Activated B cell treated with CpG ODN at 0.5 μM for 24 hours (primary cell): ENCODE data around the gene FARP1. TPM values are rescaled to one million over a fixed set of nuclear protein-coding genes. Genes with fewer than 3 reads are reported as not detected.

ENCODE experiments used
- ATAC-seq: fragments of 200-7000 bp; cut with Tn5 transposase; one replicate; pipeline ENCODE4 v1.10.0; 2021; ENCODE audit warnings: low read depth, mild to moderate bottlenecking, moderate library complexity
- CTCF ChIA-PET: fragments of 350-600 bp; sonication (Branson Sonifier 250); formaldehyde crosslinking; loops from one replicate; lab custom pipeline; 2021; ENCODE audit warnings: antibody characterized with exemption; lab: Charles Lee
- POLR2A ChIA-PET: fragments of 350-600 bp; sonication (Branson Sonifier 250); formaldehyde crosslinking; loops from one replicate; lab custom pipeline; 2021; ENCODE audit warnings: antibody characterized with exemption; lab: Charles Lee
- DNase-seq: peaks from one replicate; pipeline ENCODE4 v3.0.0; 2022
- H3K27ac Mint-ChIP-seq: one replicate; pipeline ENCODE4 v1.8.0; 2020; ENCODE audit warnings: mixed read lengths
- H3K27me3 Mint-ChIP-seq: one replicate; pipeline ENCODE4 v1.8.0; 2021; ENCODE audit warnings: mixed read lengths
- H3K36me3 Mint-ChIP-seq: one replicate; pipeline ENCODE4 v1.8.0; 2021; ENCODE audit warnings: low read depth, mixed read lengths
- H3K4me1 Mint-ChIP-seq: one replicate; pipeline ENCODE4 v1.8.0; 2021; ENCODE audit warnings: mixed read lengths
- H3K4me3 Mint-ChIP-seq: one replicate; pipeline ENCODE4 v1.8.0; 2020; ENCODE audit warnings: mild to moderate bottlenecking, mixed read lengths
- H3K9me3 Mint-ChIP-seq: one replicate; pipeline ENCODE4 v1.8.0; 2020; ENCODE audit warnings: mixed read lengths
- intact Hi-C: fragments of 100-400 bp; cut with micrococcal nuclease; formaldehyde crosslinking; loops from one replicate; pipeline ENCODE4 v1.15.1; 2024
- total RNA-seq: library from RNA; stranded (reverse); gene quantifications from 2 replicates; pipeline ENCODE4 v1.2.3, GENCODE V29; 2022
- TF ChIP-seq, protein P1 (sequence below): fragments of 200-600 bp; IDR thresholded peaks from one replicate; pipeline ENCODE4 v1.8.0; 2022; ENCODE audit warnings: antibody characterized with exemption, mild to moderate bottlenecking

The FARP1 gene
- total RNA-seq, 1 donor from 2014 or later: 2.1 TPM

DNA sequence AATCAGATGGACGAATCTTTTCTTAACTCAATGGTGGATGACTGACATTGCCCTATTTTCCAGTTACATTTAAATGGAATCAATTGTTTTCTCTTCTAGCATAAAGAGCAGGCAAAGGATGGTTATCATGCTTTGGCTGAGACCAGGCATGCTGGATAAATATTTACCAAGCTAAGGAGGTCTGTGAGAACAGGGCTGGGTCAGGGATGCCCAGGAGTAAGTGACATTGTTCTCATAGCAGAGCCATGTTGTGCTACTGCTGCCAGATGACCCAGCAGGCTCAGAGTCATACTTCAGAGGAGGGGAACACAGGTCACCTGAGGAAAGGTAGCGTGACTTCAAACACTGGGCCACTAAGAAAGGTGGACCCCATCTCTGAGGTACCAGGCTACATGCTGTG, 150.2 kb downstream of the FARP1 start:
- no peak overlapping the region for H3K27ac Mint-ChIP-seq
- POLR2A ChIA-PET: no interaction called here
- no peaks in the 10 kb centered on the region for H3K4me1 Mint-ChIP-seq
- ATAC-seq (no peak), DNase-seq (no peak)
- CTCF ChIA-PET: no interaction called here
- TF ChIP-seq, protein P1, sequence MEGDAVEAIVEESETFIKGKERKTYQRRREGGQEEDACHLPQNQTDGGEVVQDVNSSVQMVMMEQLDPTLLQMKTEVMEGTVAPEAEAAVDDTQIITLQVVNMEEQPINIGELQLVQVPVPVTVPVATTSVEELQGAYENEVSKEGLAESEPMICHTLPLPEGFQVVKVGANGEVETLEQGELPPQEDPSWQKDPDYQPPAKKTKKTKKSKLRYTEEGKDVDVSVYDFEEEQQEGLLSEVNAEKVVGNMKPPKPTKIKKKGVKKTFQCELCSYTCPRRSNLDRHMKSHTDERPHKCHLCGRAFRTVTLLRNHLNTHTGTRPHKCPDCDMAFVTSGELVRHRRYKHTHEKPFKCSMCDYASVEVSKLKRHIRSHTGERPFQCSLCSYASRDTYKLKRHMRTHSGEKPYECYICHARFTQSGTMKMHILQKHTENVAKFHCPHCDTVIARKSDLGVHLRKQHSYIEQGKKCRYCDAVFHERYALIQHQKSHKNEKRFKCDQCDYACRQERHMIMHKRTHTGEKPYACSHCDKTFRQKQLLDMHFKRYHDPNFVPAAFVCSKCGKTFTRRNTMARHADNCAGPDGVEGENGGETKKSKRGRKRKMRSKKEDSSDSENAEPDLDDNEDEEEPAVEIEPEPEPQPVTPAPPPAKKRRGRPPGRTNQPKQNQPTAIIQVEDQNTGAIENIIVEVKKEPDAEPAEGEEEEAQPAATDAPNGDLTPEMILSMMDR: no peak
- intact Hi-C loops: no loop called here
- H3K4me3 Mint-ChIP-seq: no peak overlapping the region
- no peaks in the 10 kb centered on the region for H3K36me3 Mint-ChIP-seq
- no peaks in the 10 kb centered on the region for H3K9me3 Mint-ChIP-seq
- H3K27me3 Mint-ChIP-seq: peaks cover 4% of the 10 kb centered on the region

DNA sequence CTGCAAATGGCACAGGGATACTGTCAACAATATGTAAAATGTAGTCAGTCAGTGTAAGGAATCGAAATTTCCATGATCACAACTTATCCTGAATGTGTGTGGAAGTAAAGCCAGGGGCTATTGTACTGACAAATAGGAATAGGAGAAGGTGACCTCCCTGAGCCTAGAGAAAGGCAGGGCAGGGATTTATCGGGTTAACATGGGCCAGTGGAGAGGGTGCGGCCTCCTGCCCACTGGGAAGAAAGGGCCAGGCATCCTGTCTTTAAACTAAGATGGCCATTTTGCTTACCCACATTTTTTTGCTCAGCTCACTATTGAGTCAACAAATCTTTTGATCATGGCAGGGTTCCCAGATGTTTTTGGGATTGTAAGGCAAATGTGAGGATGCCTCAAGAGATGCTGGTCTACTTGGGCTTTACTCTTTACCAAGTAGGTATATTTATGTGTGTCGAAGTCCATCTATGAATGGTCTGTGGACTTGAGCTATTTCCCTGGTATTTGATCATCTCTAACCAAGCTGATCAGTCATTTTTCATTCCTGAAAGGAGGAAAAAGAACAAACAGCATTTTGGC, 150.8 kb downstream of the FARP1 start:
- H3K4me3 Mint-ChIP-seq: no peak overlapping the region

DNA sequence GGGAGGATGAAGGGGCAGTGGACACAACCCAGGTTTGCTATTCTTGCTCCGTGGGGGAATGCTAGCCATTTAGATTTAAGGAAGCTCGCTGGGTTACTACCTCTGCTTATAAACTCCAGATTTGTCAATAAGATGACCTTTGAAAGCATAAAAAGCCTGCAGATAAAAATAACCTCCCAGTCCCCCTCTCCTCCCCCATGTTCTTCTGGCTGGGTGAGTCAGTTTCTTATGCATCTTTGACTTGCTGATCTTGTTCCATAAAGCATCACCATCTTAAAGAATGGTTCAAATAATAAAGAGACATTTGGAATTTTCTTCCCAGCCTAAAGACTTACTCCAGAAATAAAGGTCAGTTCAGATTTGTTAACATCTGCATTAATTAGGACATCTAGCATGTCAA, 152.5 kb downstream of the FARP1 start:
- DNase-seq (no peak), ATAC-seq (no peak)
- Mint-ChIP-seq H3K27me3 (peaks cover 4% of the 10 kb centered on the region), H3K9me3 (no peaks in the 10 kb centered on the region), H3K4me3 (no peak overlapping the region), H3K4me1 (no peaks in the 10 kb centered on the region), H3K27ac (no peak overlapping the region), H3K36me3 (no peaks in the 10 kb centered on the region)
- ChIA-PET CTCF (no interaction called here), POLR2A (interaction anchor here (0.6 kb wide), 1 partner anchor 1748 kb away, joined by 9 read pairs; no protein-coding TSS in a partner anchor)
- intact Hi-C loops: no loop called here
- TF ChIP-seq, protein P1: no peak

More for the DNA sequence above, 150.8 kb downstream of the FARP1 start:
- H3K9me3 Mint-ChIP-seq: no peaks in the 10 kb centered on the region
- TF ChIP-seq, protein P1: no peak
- peaks cover 4% of the 10 kb centered on the region for H3K27me3 Mint-ChIP-seq
- H3K27ac Mint-ChIP-seq: no peak overlapping the region
- no peaks in the 10 kb centered on the region for H3K36me3 Mint-ChIP-seq
- no peaks in the 10 kb centered on the region for H3K4me1 Mint-ChIP-seq
- intact Hi-C loops: no loop called here
- ChIA-PET CTCF (no interaction called here), POLR2A (no interaction called here)
- DNase-seq (no peak), ATAC-seq (no peak)

DNA sequence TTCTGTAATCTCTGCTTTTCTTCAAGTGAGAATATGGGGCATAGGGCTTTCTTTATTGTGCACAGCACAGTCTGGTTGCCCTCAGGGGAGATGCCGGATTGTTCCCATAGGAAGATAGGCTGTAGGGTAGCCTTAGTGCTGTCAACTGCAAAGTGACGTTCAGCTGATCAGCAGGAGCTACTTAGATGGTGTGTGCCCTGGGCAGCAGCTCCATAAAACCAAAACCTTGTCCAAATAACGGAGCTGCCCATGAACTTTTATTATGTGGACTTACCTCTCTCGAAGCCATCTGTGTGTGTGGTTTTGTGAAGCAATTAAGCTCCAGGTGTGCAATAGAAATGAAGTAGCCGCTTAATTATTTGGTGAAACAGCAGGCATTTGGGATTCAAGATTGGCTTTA, 154.2 kb downstream of the FARP1 start:
- Mint-ChIP-seq H3K27me3 (peaks cover 4% of the 10 kb centered on the region), H3K27ac (no peak overlapping the region), H3K4me1 (no peaks in the 10 kb centered on the region), H3K9me3 (no peaks in the 10 kb centered on the region), H3K4me3 (no peak overlapping the region), H3K36me3 (no peaks in the 10 kb centered on the region)
- no peak for ATAC-seq
- TF ChIP-seq, protein P1: no peak
- no peak for DNase-seq
- CTCF ChIA-PET: no interaction called here
- POLR2A ChIA-PET: no interaction called here
- intact Hi-C loops: no loop called here

DNA sequence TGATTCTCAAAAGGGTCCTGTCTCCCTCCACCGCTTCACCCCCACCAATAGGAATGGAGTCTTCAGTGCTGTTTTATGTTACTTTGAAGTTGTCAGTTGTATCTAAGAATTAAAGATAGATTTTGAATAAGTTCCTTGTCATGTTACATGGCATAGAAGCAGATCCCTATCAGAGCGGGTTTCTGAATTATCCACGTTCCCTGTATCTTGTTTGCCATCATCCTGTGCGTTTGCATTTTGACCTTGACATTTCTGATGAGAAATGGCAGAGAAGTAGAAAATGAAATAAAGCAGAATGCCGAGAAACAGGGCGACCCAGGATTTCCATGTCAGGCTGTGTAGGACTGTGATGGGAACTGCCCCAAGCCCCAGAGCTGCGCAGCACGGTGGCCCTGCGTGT, 154.9 kb downstream of the FARP1 start:
- POLR2A ChIA-PET: no interaction called here
- H3K4me1 Mint-ChIP-seq: no peaks in the 10 kb centered on the region
- DNase-seq (no peak), ATAC-seq (no peak)
- intact Hi-C loops: no loop called here
- H3K9me3 Mint-ChIP-seq: no peaks in the 10 kb centered on the region
- CTCF ChIA-PET: no interaction called here
- H3K36me3 Mint-ChIP-seq: no peaks in the 10 kb centered on the region
- H3K27me3 Mint-ChIP-seq: peaks cover 7% of the 10 kb centered on the region
- no peak overlapping the region for H3K27ac Mint-ChIP-seq
- TF ChIP-seq, protein P1: no peak
- H3K4me3 Mint-ChIP-seq: no peak overlapping the region
